Keratinocyte (primary cell): ENCODE data around the gene MBNL2.

Experiments used
- CTCF ChIP-seq, 3 experiments: IDR thresholded peaks in 1 of 3; conservative IDR thresholded peaks in 1 of 3; optimal IDR thresholded peaks in 1 of 3; 2 replicates in 2 of 3; 3 replicates in 1 of 3; pipeline versions ENCODE3 to v1.5.1; 2011; ENCODE audit warnings: low read length in 3 of 3, mild to moderate bottlenecking in 3 of 3, moderate library complexity in 2 of 3, control low read depth in 1 of 3, inconsistent platforms in 1 of 3; ENCODE audit not compliant: insufficient read depth in 2 of 3; ENCODE audit errors: extremely low read depth in 1 of 3
- EZH2 ChIP-seq: IDR thresholded peaks from one replicate; pipeline ENCODE4 v1.6.1; 2012; ENCODE audit warnings: inconsistent platforms, mild to moderate bottlenecking, low read length, moderate library complexity

- TF ChIP-seq EZH2 (no peak), CTCF (optimal IDR thresholded peaks at IDR 0.05 in 1 of 3, IDR thresholded peaks at IDR 0.05 in 1 of 3, conservative IDR thresholded peaks at IDR 0.05 in 1 of 3; ENCODE audit: extremely low read depth in 1 of 3, insufficient read depth in 2 of 3, low read length in 3 of 3) (no peak)
These were observed 215.6 kb downstream of the MBNL2 start for GRCh38 chr13:97437729-97438128.
